Stimulated activated CD8-positive, alpha-beta memory T cell treated with anti-CD3 and anti-CD28 coated beads, Interleukin-4, amount 100 ng/mL, for 48 hours (primary cell): ENCODE results near the gene POLR3H.

Experiments used
- DNase-seq: peaks from one replicate; pipeline ENCODE4 v3.0.0-alpha.2; 2020

Gene POLR3H

DNA sequence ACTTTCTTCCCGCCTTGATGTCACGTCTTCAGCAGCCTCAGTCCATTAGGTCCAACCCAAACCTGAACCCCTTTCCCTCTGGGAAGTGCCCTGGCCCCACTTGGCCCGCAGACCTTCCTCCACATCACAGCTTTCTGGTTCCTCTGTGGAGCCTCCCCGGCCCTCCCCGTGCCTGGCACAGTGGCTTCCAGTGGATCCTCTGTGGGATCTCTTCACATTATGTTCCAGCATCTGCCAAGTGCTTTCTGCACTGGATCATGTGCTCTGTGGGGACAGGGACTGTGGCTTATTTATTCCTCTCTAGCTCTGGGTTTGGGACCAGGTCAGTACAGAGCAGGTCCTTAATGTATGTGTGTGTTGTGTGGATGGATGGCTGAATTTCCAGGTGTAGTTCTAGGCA, 30.9 kb downstream of the POLR3H start:
- DNase-seq = no peak

DNA sequence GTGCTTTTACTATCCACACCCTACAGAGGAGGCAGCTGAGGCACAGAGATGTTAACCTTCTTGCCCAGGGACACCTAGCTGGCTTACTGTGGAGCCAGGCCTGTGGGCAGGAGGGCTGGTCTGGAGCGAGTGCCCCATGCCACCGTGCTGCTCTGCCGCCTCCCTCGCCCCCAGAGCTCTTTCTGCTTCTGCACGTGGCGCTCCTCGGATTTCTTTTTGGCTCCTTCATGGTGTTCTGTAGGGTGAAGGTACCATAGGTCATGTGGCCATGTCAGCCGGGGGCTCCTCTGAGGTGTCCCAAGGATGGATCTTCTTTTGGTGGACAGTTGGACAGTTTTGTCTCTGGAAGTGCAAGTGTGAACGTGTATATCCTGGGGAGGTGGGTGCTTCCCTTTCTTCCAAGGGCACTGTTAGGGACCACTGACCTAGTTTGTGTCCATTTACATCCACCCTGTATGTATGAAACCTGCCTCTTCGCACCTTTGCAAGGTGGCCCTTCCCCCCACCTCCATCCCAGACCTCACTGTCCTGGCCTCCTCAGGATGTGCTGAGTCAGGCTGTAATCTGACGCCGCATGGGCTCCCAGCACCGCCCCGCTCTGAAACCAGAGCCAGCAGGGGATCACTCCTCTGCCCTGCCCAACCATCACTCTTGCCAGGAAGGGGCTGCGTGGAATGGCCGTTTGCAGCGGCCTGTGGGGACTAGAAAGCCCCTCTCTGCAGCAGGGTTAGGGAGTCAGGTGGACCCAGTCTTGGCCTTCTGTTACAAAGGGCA, 31.7 kb downstream of the POLR3H start:
- DNase-seq = no peak

DNA sequence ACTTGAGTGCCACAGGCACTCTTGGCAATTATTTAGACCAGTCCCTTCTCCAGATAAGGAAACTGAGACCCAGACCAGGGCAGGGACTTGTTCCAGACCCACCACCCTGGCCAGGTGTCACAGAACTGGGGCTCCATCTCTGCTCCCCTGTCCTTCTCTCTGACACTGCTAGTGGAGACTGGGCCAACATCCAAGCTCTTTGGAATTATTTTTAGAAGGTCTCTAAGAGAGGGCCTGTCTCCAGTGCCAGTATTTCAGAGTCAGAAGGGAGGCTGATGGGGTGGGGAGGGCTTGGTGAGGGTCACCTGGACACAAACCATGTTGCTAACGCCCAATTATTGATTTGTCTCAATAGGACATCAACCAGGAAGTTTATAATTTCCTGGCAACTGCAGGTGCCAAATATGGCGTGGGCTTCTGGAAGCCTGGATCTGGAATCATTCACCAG, 32.7 kb downstream of the POLR3H start:
- DNase-seq = no peak

DNA sequence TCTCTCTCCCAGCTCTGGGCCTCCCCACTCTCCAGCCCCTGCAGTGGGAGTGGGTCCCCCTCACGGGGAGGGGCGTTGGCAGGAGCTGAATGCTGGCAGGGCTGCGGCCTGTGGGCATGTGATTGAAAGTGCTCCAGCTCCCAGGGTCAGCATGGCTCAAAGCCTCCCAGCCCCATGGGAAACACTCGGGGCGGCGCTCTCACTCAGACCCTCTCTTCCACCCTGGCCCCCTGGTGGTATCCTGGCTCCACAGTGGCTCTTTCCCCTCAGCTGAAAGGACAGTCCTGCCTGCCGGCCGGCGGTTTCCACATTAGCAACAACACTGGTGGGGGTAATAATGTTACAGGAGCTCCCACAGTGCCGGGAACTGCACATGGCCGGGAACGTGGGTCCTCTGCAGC, 35.5 kb downstream of the POLR3H start:
- no peak for DNase-seq

DNA sequence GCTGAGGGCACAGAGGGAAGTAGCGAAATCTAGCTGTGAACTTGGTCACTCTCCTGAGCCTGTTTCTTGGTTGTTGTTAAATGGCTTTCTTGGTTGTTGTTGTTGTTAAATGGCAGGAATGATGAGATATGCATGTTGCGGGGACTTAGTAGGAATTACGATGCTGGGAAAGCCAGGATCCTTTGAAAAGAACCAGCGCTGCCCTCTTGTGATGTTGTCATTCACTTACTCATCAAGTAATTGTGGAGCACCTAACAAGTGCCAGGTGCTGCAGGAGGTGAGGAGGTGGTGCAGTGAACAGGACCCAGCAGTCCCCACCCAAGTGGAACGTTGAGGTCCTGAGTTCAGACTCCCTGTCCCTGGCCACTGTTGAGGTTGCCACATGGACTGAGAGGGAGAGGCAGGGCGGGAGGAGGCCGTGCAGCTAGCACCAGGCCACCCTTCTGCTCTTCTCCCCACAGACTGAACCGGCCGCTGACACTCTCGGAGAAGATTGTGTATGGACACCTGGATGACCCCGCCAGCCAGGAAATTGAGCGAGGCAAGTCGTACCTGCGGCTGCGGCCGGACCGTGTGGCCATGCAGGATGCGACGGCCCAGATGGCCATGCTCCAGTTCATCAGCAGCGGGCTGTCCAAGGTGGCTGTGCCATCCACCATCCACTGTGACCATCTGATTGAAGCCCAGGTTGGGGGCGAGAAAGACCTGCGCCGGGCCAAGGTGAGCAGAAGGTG, 36.8 kb downstream of the POLR3H start:
- no peak for DNase-seq

DNA sequence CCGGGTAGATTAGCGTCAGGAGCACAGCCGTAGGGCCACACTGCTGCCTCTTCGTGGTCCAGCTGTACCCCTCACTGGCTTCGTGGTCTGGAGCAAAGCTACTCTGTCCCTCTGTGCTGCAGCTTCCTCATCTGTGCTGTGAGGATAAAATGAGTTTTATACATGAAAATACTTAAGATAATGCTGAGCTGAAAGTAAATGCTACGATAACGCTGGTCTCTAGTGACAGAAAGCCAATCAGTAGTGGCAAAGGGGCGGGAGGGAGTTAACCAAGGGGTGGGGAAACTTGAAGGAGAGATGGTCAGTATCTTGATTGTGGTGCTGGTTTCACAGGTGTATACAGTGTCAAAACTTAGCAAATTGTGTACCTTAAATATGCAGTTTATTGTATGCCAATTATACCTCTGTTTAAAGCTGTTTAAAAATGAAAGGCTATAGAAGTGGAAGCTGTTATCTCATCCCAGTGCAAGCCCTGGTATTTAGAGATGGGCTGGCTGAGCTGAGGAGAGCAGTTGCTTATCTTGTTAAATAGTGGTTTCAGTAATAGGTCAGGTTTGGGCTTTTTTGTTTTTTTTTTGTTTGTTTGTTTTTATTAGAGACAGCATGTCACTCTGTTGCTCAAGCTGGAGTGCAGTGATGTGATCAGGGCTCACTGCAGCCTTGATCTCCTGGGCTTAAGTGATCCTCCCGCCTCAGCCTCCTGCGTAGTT, 38.6 kb downstream of the POLR3H start:
- no peak for DNase-seq

DNA sequence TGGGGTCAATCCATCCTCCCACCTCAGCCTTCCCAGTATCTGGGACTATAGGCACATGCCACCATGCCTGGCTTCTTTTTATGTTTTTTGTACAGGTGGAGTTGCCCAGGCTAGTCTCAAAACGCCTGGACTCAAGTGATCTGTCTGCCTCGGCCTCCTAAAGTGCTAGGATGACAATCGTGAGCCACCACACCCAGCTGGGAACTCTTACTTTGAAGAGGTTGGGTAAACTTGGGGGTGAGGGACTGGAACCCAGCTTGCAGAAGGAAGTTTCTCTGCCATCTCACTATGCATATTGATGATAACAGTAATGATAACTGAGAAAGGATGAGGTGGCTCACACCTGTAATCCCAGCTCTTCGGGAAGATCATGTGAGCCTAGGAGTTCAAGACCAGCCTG, 39.5 kb downstream of the POLR3H start:
- DNase-seq = no peak

DNA sequence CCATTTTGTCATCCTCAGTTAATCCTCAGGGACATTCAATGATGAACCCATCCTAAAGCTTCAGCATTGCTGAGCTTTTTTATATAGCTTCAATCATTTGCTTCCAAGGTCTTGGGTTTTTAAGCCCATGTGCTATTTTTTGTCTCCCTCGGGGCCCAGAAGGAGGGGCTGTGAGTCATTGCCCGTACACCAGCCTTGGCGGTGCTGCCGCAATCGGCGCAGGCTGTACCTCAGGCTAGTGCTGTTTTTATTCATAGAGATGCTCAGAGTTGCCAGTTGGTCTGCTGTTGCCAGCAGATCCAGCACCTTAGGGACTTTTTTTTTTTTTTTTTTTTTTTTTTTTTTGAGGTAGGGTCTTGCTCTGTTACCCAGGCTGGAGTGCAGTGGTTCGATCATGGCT, 39.9 kb downstream of the POLR3H start:
- no peak for DNase-seq

DNA sequence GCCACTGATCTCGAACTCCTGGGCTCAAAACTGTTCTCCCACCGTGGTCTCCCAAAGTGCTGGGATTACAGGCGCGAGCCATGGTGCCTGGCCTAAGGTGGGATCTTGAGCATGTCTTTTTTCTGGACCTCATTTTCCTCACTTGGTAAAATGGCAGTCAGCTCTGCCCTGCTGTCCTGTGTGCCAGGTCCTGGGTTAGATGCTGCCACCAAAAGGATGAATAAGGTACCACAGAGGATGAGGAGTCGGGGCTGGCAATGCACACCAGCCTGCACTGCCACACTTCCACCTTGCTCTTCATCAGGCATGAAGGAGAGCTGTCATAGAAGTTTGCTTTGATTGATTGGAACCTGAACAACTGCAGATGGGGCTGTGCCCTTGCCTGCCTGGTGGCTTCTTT, 43.1 kb downstream of the POLR3H start:
- no peak for DNase-seq

DNA sequence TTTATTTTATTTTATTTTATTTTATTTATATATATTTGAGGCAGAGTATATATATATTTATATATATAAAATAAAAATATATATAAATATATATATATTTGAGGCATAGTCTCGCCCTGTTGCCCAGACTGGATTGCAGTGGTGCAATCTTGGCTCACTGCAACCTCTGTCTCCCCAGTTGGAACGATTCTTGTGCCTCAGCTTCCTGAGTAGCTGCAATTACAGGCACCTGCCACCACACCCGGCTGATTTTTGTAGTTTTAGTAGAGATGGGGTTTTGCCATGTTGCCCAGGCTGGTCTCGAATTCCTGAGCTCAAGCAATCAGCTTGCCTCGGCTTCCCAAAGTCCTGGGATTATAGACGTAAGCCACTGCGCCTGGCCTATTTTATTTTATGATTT, 44.0 kb downstream of the POLR3H start:
- no peak for DNase-seq

DNA sequence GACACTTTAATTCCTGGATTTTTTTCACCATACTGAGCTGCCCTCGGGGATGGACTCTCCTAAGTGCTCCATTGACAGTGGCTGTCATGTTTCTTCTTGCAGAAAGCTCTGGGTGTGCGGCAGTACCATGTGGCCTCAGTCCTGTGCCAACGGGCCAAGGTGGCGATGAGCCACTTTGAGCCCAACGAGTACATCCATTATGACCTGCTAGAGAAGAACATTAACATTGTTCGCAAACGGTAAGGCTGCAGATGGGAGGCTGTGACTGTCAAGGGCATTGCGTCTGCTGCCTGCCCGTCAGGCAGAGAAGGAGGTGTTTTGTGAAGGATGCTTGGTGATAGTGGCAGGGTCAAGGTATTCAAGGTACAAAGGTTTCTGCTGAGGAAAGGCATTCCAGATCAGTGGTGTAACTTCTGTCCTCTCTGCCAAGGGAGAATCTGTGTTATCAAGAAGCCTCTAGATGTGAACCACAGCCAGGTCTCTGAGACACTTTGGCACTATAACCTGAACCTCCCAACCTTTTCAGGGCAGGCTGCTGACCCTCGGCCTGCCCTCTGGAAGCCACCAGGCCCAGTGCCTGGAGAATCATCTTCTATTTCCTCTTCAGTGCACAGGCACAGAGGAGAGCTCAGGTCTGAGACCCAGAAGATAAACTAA, 44.5 kb downstream of the POLR3H start:
- DNase-seq = no peak

DNA sequence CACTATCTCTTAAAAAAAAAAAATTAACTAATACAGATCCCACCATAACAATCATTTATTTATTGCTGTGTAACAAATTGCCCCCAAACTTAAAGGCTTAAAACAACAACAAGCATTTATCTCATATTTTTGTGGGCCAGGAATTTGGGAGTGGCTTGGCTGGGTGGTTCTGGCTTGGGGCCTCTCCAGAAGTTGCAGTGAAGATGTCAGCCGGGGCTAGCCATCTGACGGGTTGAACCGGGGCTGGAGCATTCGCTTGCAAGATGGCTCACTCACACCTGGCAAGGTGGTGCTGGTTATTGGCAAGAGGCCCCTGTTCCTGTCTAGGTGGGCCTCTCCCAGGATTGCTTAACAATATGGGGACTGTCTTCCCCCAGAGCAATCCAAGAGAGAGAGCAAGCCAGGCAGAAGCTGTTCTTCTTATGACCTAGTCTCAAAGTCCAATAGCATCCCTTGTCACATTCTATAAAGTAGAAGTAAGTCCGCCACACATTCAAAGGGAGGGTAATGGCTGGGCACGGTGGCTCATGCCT, 45.9 kb downstream of the POLR3H start:
- no peak for DNase-seq

DNA sequence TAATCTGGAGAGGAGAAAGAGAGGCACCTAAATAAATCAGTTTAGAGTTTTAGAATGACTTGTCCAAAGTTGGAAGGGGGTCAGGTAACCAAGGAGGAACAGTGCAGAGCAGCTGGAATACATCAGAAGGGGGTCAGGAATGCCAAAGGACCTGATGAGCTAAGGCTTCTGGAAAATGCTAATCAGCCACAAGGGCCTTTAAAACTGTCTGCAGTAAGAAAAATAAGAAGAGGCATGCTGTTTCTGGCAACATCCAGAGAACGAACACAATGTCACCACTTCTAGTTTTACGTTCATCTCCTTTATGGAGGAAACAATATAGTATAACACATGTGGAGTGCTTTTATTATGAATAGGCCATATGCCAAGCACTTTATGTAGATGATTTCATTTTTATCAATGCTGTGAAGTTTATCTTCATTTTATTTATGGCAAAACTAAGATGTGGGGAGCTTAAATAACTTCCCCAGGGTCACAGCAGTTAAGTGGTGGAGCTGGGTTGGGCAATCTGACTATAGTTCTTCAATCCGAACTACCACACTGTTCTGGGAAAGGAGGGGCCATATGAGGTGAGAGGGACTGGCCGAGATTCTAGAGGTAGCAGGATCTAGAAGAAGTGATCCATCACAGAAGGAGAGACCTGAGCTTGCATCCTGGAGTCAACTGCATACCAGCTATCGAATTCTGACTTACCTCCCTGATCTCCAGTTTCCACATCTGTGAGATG, 52.7 kb downstream of the POLR3H start:
- no peak for DNase-seq

DNA sequence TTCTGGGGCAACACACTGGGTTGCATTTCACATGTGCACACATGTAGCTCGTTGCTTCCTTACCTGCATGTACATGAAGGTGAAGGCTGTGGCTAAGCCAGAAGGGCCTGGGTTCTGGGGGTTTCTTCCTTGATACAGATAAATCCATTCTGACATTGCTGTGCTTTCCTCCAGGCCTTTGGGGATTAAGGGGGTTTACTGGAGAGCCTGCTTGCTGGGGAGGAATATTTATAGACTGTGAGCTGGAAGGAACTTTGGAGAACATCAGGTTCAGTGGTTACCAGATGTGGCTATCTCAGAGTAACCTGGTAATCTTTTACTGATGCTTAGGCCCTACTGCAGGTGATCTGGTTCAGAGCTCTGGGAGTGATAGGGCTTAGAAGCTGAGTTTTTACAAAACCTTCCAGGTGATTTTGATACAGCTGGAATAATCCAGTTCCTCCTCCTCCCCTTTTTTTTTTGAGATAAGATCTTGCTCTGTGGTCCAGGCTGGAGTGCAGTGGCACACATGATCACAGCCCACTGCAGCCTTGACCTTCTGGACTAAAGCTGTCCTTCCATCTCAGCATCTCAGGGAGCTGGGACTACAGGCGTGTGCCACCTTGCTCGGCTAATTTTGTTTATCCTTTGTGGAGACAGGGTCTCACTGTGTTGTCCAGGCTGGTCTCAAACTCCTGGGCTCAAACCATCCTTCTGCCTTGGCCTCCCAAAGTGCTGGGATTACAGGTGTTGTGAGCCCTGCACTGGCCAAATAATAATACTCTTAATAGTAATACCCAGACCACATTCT, 55.5 kb downstream of the POLR3H start:
- no peak for DNase-seq

DNA sequence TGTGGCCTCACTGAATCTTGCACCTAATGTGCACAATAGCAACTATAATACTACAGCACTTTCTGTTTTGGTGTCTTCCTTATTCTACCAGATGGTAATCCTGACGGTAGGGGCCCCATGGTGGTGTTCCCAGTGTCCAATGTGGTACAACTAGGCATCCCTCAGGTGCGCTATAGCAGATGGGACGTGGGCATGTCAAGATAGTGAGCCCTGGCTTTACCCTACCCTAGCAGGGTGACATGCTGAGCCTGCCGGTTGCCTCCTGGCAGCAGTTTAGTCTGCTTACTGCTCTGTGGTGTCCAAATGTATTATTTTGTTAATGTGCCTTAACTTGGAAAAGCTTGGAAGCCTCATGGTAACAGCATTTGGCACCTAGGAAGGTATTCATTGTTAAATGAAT, 56.2 kb downstream of the POLR3H start:
- DNase-seq = no peak

DNA sequence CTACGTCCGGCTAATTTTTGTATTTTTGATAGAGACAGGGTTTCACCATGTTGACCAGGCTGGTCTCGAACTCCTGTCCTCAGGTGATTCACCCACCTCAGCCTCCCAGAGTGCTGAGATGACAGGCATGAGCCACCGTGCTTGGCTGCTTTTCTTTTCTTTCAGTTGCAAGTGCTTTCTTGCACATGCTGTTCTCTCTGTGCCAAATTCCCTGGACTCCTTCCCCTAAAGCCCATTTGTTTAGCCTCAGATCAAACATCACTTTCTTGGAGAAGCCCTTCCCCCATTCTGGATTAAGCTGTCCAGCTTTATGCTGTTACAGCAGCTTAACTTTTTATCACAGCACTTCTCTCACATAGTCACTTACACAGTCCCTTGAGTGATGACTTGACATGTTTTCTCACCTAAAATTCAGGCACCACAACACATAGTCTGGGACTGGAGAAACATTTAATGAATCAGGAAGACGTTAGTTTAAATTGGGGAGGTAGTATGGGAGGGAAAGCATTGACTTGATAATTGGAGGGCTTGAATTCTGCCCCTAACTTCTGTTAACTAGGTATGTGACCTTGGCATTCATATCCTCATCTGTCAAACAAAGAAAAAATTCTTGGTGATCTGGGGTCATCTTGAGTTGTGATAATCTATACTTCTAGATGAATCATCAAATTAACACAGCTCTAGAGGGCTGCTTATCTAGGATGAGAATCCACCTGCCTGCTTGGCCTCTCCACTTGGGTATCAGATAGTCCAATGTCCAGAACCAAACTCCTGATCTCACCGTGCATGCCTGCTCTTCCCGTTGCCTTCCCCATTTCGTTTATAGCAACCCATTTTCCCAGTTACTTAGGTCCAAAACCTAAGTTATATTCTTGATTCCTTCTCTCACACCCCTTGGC, 57.0 kb downstream of the POLR3H start:
- no peak for DNase-seq

DNA sequence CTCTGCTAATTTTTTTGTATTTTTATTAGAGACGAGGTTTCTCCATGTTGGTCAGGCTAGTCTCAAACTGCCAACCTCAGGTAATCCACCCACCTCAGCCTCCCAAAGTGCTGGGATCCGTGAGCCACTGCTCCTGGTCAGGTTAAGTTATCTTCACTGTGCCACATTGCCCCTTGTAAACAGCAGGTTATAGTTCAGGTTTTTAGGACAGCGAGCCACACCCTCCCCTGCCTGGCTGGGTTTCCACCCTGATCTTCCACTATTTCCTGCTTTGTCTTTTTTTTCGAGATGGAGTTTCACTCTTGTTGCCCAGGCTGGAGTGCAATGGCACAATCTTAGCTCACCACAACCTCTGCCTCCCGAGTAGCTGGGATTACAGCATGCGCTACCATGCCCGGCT, 59.2 kb downstream of the POLR3H start:
- DNase-seq = no peak

DNA sequence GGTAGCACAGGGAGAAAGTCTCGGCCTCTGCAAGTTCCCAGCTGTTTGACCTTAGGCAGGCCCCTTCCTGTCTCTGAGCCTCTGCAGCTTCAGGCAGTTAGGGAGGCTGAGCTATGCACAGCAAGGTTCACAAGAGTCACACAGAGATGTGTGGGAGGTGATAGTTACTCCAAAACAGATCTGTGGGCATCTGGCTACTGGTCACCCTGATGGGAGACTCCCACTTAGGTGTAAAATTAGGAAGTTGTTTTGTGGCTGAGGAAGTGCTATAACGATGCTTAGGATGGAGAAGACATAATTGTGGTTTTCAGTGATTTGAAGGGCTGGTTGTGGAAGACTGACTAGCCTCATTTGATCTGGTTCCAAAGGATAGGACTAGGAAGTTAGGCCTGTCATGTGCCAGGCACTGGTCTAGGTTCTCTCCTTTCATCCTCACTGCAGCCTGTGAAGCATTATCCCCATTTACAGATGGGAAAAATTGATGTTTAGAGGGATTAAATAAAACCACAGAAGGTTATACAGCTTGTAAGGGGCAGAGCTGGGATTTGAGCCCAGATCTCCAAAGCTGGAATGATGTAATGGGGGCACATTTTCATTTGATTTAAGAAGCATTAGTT, 61.8 kb downstream of the POLR3H start:
- no peak for DNase-seq

DNA sequence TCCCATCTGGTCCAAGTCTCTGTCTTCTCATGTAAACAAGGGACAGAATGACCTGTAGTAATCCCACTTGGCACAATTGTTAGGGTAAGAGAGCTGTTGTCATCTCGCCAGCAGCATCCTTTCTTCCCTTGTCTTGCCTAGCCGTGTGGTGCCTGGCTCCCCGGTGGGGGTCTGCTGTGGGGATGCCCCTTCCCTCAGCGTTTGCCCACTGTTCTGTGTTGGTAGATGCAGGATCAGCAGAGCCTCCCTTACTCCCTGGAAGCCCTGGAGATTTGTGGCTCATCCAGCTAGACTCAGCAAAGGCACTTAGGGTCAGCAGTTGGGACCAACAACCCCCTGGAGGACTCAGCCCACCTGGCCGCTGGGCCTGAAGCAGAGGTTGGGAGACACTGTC, 62.3 kb downstream of the POLR3H start:
- no peak for DNase-seq
